NCI-H2171 treated with DMSO at 0.1 percent for 48 hours (cell line): ENCODE results near the gene KBTBD4.

Experiments used
- DNase-seq: peaks from one replicate; lab custom pipeline; 2025; lab: John Stamatoyannopoulos, UW

Gene KBTBD4

GRCh38 chr11:47578524-47579494 is at the start of gene KBTBD4, which contains the start of gene NDUFS3:
Gene KBTBD4 (minus strand): TSS chr11:47578970. CDS start chr11:47578951, 19 bp downstream.
Gene NDUFS3 (plus strand): TSS chr11:47579074. CDS start chr11:47579092, 18 bp downstream.
- peak; percentile 95 for DNase-seq

GRCh38 chr11:47628026-47628425 is 49.3 kb upstream of the KBTBD4 start:
- no peak for DNase-seq

GRCh38 chr11:47626234-47626633 is 47.5 kb upstream of the KBTBD4 start:
- no peak for DNase-seq

DNA sequence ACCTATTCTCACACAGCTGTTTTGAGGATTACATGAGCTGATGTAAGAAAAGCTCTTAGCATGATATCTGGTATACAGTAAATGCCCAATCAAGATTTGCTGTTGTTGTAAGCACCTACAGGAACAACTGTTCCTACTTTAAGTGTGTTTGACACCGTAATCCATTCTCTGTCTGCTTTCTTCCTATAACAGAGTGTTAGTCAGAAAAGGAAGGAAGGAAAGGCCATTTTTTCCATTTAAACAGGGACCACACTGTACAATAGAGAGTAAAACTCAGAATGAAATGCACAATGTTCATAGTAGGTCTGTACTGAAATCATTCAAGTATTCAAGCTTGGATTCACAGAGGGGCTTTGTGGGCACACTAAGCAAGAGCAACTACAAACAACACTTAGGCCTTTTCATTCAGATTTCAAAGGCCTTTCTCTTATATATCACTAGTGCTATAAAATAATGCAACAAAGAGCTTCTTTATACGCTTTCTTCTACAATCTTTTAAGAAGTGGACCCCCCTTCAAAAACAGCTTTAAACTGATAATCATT is 42.1 kb upstream of the KBTBD4 start:
- no peak for DNase-seq

DNA sequence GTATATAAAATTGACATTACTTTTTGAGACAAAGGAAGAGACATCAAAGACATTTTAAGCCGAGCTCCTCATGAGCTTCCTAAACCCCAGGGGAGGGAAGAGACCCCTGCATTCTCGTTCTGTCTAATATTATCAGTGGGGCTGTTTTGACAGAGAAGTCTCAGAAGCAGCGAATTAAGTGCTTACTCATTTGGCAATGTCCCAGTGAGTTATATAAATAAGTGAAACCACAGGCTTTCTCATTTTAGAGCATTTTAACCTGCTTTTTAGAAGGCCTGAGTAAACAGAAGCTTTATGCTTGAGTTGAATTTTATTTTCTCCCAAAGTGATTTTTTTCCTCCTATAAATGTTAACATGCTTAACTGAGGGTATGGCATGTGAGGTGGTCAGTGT is 38.6 kb upstream of the KBTBD4 start:
- DNase-seq, result no peak

- DNase-seq, result peak; percentile 58
Measured at GRCh38 chr11:47616726-47617416, 38.1 kb upstream of the KBTBD4 start.

- DNase-seq, result no peak
Measured at GRCh38 chr11:47615249-47615648, 36.5 kb upstream of the KBTBD4 start.

DNA sequence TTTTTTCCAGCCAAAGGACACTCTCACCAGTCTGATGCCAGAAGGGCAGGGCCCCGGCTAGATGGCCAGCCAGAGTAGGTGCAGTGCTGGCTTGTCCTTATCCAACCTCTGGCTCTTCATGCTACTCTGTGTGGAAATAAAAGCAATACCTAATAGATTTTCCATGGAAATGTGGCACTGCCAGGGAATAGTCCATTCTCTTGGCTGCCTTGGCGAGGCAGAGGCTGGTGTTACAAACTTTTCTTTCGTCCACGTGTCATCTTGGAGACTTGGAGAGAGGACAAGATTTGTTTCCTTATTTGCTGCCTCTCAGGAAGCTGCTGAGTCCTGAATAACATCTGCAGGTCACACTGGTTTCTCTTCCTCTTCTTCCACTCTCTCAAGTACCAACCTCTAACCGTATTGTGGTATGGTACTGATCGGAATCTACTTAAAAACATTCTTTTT is 32.6 kb upstream of the KBTBD4 start:
- no peak for DNase-seq

GRCh38 chr11:47609675-47610074 is 30.9 kb upstream of the KBTBD4 start:
- DNase-seq, result no peak

GRCh38 chr11:47607380-47607779 is 28.6 kb upstream of the KBTBD4 start:
- DNase-seq, result peak; percentile 46

DNA sequence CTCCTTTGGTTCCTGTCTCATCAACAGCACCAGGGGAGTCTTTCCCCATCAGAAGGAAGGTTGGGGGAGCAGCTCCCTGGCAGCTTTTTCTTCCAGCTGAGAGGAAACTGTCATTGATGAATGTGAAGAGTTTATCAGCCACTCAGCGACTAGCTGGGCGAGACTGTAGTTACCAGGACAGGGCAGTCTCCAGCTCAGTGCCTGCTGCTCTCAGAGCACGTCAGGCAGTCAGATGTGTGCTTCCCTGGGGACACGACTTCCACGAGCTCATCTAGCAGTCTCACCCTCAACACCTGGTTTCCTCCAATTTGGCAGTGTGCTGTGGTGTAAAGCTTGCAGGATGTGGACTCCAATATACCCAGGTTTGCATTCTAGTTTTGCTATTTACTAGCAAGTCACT is 28.0 kb upstream of the KBTBD4 start:
- peak; percentile 59 for DNase-seq

GRCh38 chr11:47605921-47606320 is 27.2 kb upstream of the KBTBD4 start:
- DNase-seq, result no peak

- no peak for DNase-seq
Measured at GRCh38 chr11:47603295-47603694, 24.5 kb upstream of the KBTBD4 start.

GRCh38 chr11:47599902-47600301 is 21.1 kb upstream of the KBTBD4 start:
- DNase-seq, result no peak

DNA sequence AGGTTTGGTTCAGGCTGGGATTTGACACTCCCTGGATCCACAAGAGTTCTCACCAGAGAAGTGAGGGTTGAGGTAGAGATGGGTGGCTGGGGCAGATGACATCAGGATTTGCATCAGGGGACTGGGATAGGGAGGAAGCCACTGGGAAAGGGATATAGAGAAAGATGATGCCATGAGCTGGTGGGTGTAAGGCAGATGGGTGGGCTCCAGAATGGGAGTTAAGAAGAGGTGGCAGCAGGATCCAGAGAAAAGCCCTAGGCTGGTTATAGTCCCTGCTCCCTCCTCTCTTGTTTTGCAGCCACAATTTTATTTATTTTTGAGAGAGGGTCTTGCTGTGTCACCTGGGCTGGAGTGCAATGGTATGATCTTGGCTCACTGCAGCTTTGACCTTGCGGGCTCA is 17.2 kb upstream of the KBTBD4 start:
- no peak for DNase-seq

GRCh38 chr11:47595029-47595428 is 16.3 kb upstream of the KBTBD4 start:
- no peak for DNase-seq

DNA sequence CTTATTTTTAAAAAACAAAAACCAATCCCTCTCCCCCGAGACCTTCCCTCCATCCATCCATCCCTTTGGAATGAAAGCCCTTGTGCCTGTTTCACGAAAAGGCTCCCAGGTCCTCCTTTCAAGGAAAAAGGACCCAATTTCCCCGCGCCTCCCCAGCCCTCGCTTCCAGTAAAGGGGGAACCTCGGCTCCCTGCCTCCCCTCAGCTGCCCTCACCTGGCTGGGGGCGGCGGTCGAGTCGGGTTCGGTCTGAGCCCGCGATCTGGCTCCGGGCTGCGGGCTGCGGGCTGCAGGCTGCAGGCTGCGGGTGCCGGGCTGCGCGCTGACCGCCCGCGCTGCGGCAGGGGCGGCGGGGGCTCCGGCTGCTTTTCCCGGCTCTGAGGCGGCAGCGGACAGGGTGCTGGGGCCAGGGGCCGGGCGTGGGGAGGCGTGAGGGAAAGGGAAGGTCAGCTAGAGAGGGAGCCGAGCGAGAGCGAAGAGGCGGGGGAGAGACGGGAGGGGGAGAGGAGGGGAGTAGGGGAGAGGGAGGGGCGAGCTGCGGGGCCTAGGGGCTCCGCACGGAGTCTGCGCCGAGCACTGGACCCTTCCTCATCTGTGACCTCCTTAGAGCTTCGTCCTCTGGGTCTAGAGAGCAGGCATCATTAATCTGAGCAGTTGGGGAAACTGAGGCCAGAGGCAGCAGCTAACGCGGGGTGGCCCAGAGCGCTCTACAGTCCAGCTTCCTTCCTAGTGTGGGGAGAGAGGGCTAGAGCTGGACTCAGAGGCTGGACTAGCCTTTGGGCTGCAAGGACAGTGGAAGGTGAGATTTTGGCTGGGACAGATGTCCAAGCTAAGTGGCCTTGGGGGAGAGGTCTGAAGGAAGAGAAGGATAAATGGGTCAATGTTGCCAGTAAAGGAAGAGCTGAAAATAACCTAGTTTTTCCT is 15.4 kb upstream of the KBTBD4 start, which contains the start of gene C1QTNF4:
Gene C1QTNF4, minus strand, starts transcription at position 478 of the 922 bp plus-strand sequence. CDS start 3,601 bp downstream, outside the sequence.
- no peak for DNase-seq

DNA sequence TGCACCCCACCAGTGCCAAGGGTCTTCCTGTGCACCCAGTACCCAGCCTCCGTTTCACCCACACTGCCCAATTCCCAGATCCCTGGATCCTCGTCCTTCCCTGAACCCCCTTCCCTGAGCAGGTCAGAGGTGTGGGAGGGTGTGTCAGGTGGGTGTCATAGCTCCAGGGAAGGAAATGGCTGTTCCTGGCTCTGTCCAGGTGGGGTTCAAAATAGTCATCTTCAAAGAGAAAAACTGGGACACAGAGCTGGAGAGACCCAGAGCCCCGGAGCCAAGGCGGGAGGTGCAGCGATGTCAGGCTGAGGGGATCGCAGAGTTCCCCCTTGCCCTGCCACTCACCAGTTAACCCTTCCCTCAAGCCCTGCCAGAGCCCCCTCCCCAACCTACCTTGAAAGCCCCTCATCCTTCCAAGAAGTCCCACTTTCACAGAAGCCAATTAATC is 14.7 kb upstream of the KBTBD4 start:
- no peak for DNase-seq

- DNase-seq, result no peak
Measured at GRCh38 chr11:47592970-47593369, 14.2 kb upstream of the KBTBD4 start.

DNA sequence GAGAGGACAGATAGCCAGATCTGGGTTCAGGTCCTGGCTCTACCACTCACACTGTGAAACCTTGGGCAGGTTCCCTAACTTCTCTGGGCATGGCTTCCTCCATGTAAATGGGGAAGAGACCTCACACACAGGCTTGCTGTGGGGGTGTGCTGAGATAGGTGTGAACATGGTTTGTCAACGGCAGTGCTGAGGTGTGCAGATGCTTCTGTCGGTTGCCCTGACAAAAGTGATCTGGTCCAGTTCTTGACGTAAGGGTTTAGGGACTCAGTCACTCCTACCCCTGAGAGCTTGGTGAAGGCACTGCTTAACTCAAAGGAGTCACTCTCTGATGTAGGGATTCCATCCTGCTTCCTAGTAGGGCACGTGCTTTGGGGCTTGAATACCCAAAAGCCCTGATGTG is 13.5 kb upstream of the KBTBD4 start:
- no peak for DNase-seq

GRCh38 chr11:47591764-47592163 is 13.0 kb upstream of the KBTBD4 start:
- no peak for DNase-seq
